Naive B cell (primary cell): ENCODE measurements around the gene ANP32B. TPM values are rescaled to one million over a fixed set of nuclear protein-coding genes. Genes with fewer than 3 reads are reported as not detected.
"Not testable (repeated sequence)": the region's sequence is repeated elsewhere in the genome, so short reads cannot be mapped to it uniquely, and the experiment has no call there.

Experiments used
- ATAC-seq, 2 donors: fragments of 150-1000 bp; cut with Tn5 transposase; 2 replicates each; pipeline ENCODE4 v1.10.0; 2021; ENCODE audit warnings: low read depth in 2 of 2, mild to moderate bottlenecking in 2 of 2, moderate library complexity in 2 of 2
- DNase-seq: peaks from one replicate; pipeline ENCODE4 v3.0.0; 2022
- H3K27ac Mint-ChIP-seq, 6 donors: one replicate each; pipeline ENCODE4 v1.8.0; 2020 to 2022; ENCODE audit warnings: mild to moderate bottlenecking in 6 of 6, mixed read lengths in 6 of 6, moderate library complexity in 5 of 6, inconsistent platforms in 2 of 6
- H3K27me3 Mint-ChIP-seq, 3 donors: one replicate each; pipeline ENCODE4 v1.8.0; 2021 to 2022; ENCODE audit warnings: mixed read lengths in 3 of 3, mild to moderate bottlenecking in 1 of 3
- H3K36me3 Mint-ChIP-seq, 2 donors: one replicate each; pipeline ENCODE4 v1.8.0; 2020 to 2022; ENCODE audit warnings: mixed read lengths in 2 of 2, inconsistent platforms in 1 of 2, mild to moderate bottlenecking in 1 of 2
- H3K4me1 Mint-ChIP-seq, 3 donors: one replicate each; pipeline ENCODE4 v1.8.0; 2020 to 2022; ENCODE audit warnings: mixed read lengths in 3 of 3, inconsistent platforms in 1 of 3, mild to moderate bottlenecking in 1 of 3, moderate library complexity in 1 of 3
- H3K4me3 Mint-ChIP-seq, 8 donors: one replicate each; pipeline ENCODE4 v1.8.0; 2020 to 2022; ENCODE audit warnings: mild to moderate bottlenecking in 8 of 8, mixed read lengths in 8 of 8, moderate library complexity in 8 of 8, inconsistent platforms in 2 of 8
- H3K9me3 Mint-ChIP-seq, 7 donors: one replicate each; pipeline ENCODE4 v1.8.0; 2020 to 2022; ENCODE audit warnings: mixed read lengths in 7 of 7, mild to moderate bottlenecking in 5 of 7, inconsistent platforms in 2 of 7, moderate library complexity in 1 of 7
- polyA plus RNA-seq, 6 donors: library from polyadenylated mRNA; unstranded; fragments of 300-500 nt; fragmentation: Illumina TruSeq; gene quantifications; one replicate each; pipeline ENCODE4 v1.2.3, GENCODE V29; 2021; ENCODE audit warnings: low read depth in 6 of 6

ANP32B gene
- 10 to 100 TPM; 47.9 to 75.3 (median 70.6) TPM for polyA plus RNA-seq

GRCh38 chr9:97982683-97983588 is at the start of gene ANP32B:
Gene ANP32B, plus strand, starts transcription at chr9:97983341. Its CDS starts 215 bp downstream, at chr9:97983556.
- peak; percentile 76 for ATAC-seq
- peaks cover 14 to 30% (median 30%) of the 10 kb centered on the region in 3 donors for H3K4me1 Mint-ChIP-seq
- peak within 1 kb of the TSS; percentile 80 to 93 (median 90) for H3K4me3 Mint-ChIP-seq
- H3K9me3 Mint-ChIP-seq = no peaks in the 10 kb centered on the region
- H3K36me3 Mint-ChIP-seq = no peaks in the 10 kb centered on the region
- peak; percentile 95 for DNase-seq
- no peaks in the 10 kb centered on the region for H3K27me3 Mint-ChIP-seq
- H3K27ac Mint-ChIP-seq = peak within 1 kb of the TSS; percentile 74 to 96 (median 90)

- H3K36me3 Mint-ChIP-seq = no peaks in the 10 kb centered on the region
- H3K4me1 Mint-ChIP-seq = peaks cover 0 to 10% (median 5%) of the 10 kb centered on the region in 3 donors
- ATAC-seq (no peak), DNase-seq (no peak)
- no peaks in the 10 kb centered on the region for H3K9me3 Mint-ChIP-seq
- no peak overlapping the region for H3K4me3 Mint-ChIP-seq
- peaks cover 4 to 26% (median 22%) of the 10 kb centered on the region in 3 donors for H3K27me3 Mint-ChIP-seq
- H3K27ac Mint-ChIP-seq = no peak overlapping the region
Observed at GRCh38 chr9:97934321-97935115, 48.6 kb upstream of the ANP32B start.

GRCh38 chr9:97935276-97935675 is 47.9 kb upstream of the ANP32B start:
- Mint-ChIP-seq H3K27ac (peak overlapping the region in 1 of 6 donors; percentile 3), H3K9me3 (no peaks in the 10 kb centered on the region), H3K4me1 (peaks cover 0 to 10% (median 5%) of the 10 kb centered on the region in 3 donors), H3K4me3 (no peak overlapping the region), H3K36me3 (no peaks in the 10 kb centered on the region), H3K27me3 (peaks cover 4 to 23% (median 22%) of the 10 kb centered on the region in 3 donors)
- DNase-seq = no peak
- ATAC-seq = no peak

- H3K27me3 Mint-ChIP-seq = peaks cover 10 to 35% (median 27%) of the 10 kb centered on the region in 3 donors
- no peak overlapping the region for H3K4me3 Mint-ChIP-seq
- peaks cover 0 to 10% (median 0%) of the 10 kb centered on the region in 3 donors for H3K4me1 Mint-ChIP-seq
- H3K27ac Mint-ChIP-seq = no peak overlapping the region
- H3K9me3 Mint-ChIP-seq = no peaks in the 10 kb centered on the region
- ATAC-seq = no peak
- no peak for DNase-seq
- no peaks in the 10 kb centered on the region for H3K36me3 Mint-ChIP-seq
Observed at GRCh38 chr9:97936998-97937397, 46.1 kb upstream of the ANP32B start.

GRCh38 chr9:97938081-97938644 is 45.0 kb upstream of the ANP32B start, which contains the start of gene HEMGN:
Gene HEMGN, minus strand, starts transcription at chr9:97938172. Its CDS starts 36 bp downstream, at chr9:97938136.
- Mint-ChIP-seq H3K27ac (peak within 1 kb of the TSS in 2 of 6 donors; percentile 23 to 40), H3K4me3 (no peak within 1 kb of the TSS)

GRCh38 chr9:97940233-97940632 is 42.9 kb upstream of the ANP32B start:
- no peak for ATAC-seq
- Mint-ChIP-seq H3K4me1 (peaks cover 0 to 10% (median 0%) of the 10 kb centered on the region in 3 donors), H3K9me3 (peaks cover 0 to under 1% (median 0%) of the 10 kb centered on the region in 7 donors), H3K36me3 (no peaks in the 10 kb centered on the region), H3K27ac (no peak overlapping the region), H3K4me3 (no peak overlapping the region), H3K27me3 (peaks cover 10 to 18% (median 13%) of the 10 kb centered on the region in 3 donors)
- no peak for DNase-seq

More at GRCh38 chr9:97938081-97938644, 45.0 kb upstream of the ANP32B start, which contains the start of gene HEMGN:
- peaks cover 10 to 35% (median 27%) of the 10 kb centered on the region in 3 donors for H3K27me3 Mint-ChIP-seq
- DNase-seq = no peak
- no peaks in the 10 kb centered on the region for H3K9me3 Mint-ChIP-seq
- peak; percentile 96 to 97 for ATAC-seq
- H3K36me3 Mint-ChIP-seq = no peaks in the 10 kb centered on the region
- H3K4me1 Mint-ChIP-seq = peaks cover 0 to 10% (median 0%) of the 10 kb centered on the region in 3 donors

GRCh38 chr9:97940741-97941140 is 42.4 kb upstream of the ANP32B start:
- DNase-seq (no peak), ATAC-seq (no peak)
- peaks cover 0 to 10% (median 0%) of the 10 kb centered on the region in 3 donors for H3K4me1 Mint-ChIP-seq
- H3K4me3 Mint-ChIP-seq = peak overlapping the region in 1 of 8 donors; percentile 11
- H3K9me3 Mint-ChIP-seq = peaks cover 0 to 2% (median 0%) of the 10 kb centered on the region in 7 donors
- H3K36me3 Mint-ChIP-seq = no peaks in the 10 kb centered on the region
- no peak overlapping the region for H3K27ac Mint-ChIP-seq
- peaks cover 6 to 13% (median 9%) of the 10 kb centered on the region in 3 donors for H3K27me3 Mint-ChIP-seq

- peak overlapping the region in 1 of 6 donors; percentile 51 for H3K27ac Mint-ChIP-seq
- no peak for DNase-seq
- ATAC-seq = no peak
- no peaks in the 10 kb centered on the region for H3K36me3 Mint-ChIP-seq
- peaks cover 0 to 5% (median 0%) of the 10 kb centered on the region in 7 donors for H3K9me3 Mint-ChIP-seq
- H3K4me3 Mint-ChIP-seq = no peak overlapping the region
- peaks cover 0 to 10% (median 0%) of the 10 kb centered on the region in 3 donors for H3K4me1 Mint-ChIP-seq
- H3K27me3 Mint-ChIP-seq = peaks cover 6 to 13% (median 6%) of the 10 kb centered on the region in 3 donors
Observed at GRCh38 chr9:97941323-97941722, 41.8 kb upstream of the ANP32B start.

- Mint-ChIP-seq H3K4me3 (no peak overlapping the region), H3K4me1 (peaks cover 0 to 3% (median 0%) of the 10 kb centered on the region in 3 donors), H3K9me3 (peaks cover 0 to 5% (median 0%) of the 10 kb centered on the region in 7 donors), H3K27me3 (peaks cover 6 to 18% (median 6%) of the 10 kb centered on the region in 3 donors), H3K27ac (no peak overlapping the region), H3K36me3 (no peaks in the 10 kb centered on the region)
- no peak for ATAC-seq
- DNase-seq = no peak
Observed at GRCh38 chr9:97943308-97943855, 39.8 kb upstream of the ANP32B start.

GRCh38 chr9:97944612-97945011 is 38.5 kb upstream of the ANP32B start:
- no peaks in the 10 kb centered on the region for H3K36me3 Mint-ChIP-seq
- peaks cover 0 to 5% (median 0%) of the 10 kb centered on the region in 7 donors for H3K9me3 Mint-ChIP-seq
- DNase-seq = no peak
- ATAC-seq = no peak
- H3K4me1 Mint-ChIP-seq = no peaks in the 10 kb centered on the region
- no peak overlapping the region for H3K27ac Mint-ChIP-seq
- H3K27me3 Mint-ChIP-seq = peaks cover 6 to 24% (median 7%) of the 10 kb centered on the region in 3 donors
- H3K4me3 Mint-ChIP-seq = no peak overlapping the region

- H3K4me3 Mint-ChIP-seq, H3K4me1 Mint-ChIP-seq, H3K36me3 Mint-ChIP-seq, H3K9me3 Mint-ChIP-seq, H3K27ac Mint-ChIP-seq, DNase-seq, ATAC-seq: not testable (repeated sequence)
- peaks cover 11 to 32% (median 16%) of the 10 kb centered on the region in 3 donors for H3K27me3 Mint-ChIP-seq
Observed at GRCh38 chr9:97945470-97945869, 37.7 kb upstream of the ANP32B start.

GRCh38 chr9:97947094-97947493 is 36.0 kb upstream of the ANP32B start:
- ATAC-seq, H3K4me3 Mint-ChIP-seq, H3K4me1 Mint-ChIP-seq, DNase-seq, H3K36me3 Mint-ChIP-seq, H3K9me3 Mint-ChIP-seq: not testable (repeated sequence)
- Mint-ChIP-seq H3K27ac (peak overlapping the region in 1 of 6 donors; percentile 21), H3K27me3 (peaks cover 10 to 20% (median 16%) of the 10 kb centered on the region in 3 donors)
